Epidermal melanocyte (primary cell): ENCODE measurements around the gene NFIX.
"Not testable (repeated sequence)": the region's sequence is repeated elsewhere in the genome, so short reads cannot be mapped to it uniquely, and the experiment has no call there.

Experiments used
- DNase-seq: peaks from one replicate; pipeline ENCODE4 v3.0.0; 2011; ENCODE audit warnings: low spot score; ENCODE audit not compliant: insufficient read length

NFIX gene

GRCh38 chr19:12957389-12957952 lies 37.8 kb upstream of the NFIX start:
- DNase-seq = not testable (repeated sequence)

- no peak for DNase-seq
Observed at GRCh38 chr19:12959481-12959880, 35.8 kb upstream of the NFIX start.

GRCh38 chr19:12965017-12965811 lies 30.1 kb upstream of the NFIX start:
- DNase-seq = peak; percentile 77

- DNase-seq = no peak
Observed at GRCh38 chr19:12965812-12966135, 29.5 kb upstream of the NFIX start.

GRCh38 chr19:12967907-12968306 lies 27.4 kb upstream of the NFIX start:
- DNase-seq = no peak

GRCh38 chr19:12969292-12969988 lies 25.8 kb upstream of the NFIX start, which contains the start of gene DAND5:
Gene DAND5, plus strand, starts transcription at chr19:12969576. Its CDS starts 85 bp downstream, at chr19:12969661.
- no peak for DNase-seq

- DNase-seq = no peak
Observed at GRCh38 chr19:12970070-12970820, 25.0 kb upstream of the NFIX start.

- DNase-seq = no peak
Observed at GRCh38 chr19:12973236-12973635, 22.0 kb upstream of the NFIX start.

- DNase-seq = no peak
Observed at GRCh38 chr19:12974301-12975220, 20.7 kb upstream of the NFIX start.

GRCh38 chr19:12975221-12975741 lies 20.0 kb upstream of the NFIX start:
- no peak for DNase-seq

GRCh38 chr19:12976109-12976508 lies 19.2 kb upstream of the NFIX start:
- DNase-seq = not testable (repeated sequence)

- no peak for DNase-seq
Observed at GRCh38 chr19:12979974-12980373, 15.3 kb upstream of the NFIX start.

- DNase-seq = no peak
Observed at GRCh38 chr19:12982648-12983047, 12.6 kb upstream of the NFIX start.

GRCh38 chr19:12983091-12983490 lies 12.2 kb upstream of the NFIX start:
- DNase-seq = no peak

- DNase-seq = peak; percentile 83
Observed at GRCh38 chr19:12983542-12984142, 11.6 kb upstream of the NFIX start.

- no peak for DNase-seq
Observed at GRCh38 chr19:12984143-12984627, 11.1 kb upstream of the NFIX start.

- DNase-seq = no peak
Observed at GRCh38 chr19:12984683-12985048, 10.6 kb upstream of the NFIX start.

- no peak for DNase-seq
Observed at GRCh38 chr19:12985049-12985776, 10.1 kb upstream of the NFIX start.

GRCh38 chr19:12986726-12987125 lies 8.5 kb upstream of the NFIX start:
- DNase-seq = no peak
